Ishikawa (cell line): ENCODE data around the gene COPE.

Experiments
- CREB1 ChIP-seq: IDR thresholded peaks from 2 replicates; pipeline ENCODE4 v1.6.1; 2012; ENCODE audit warnings: low read depth
- NFIC ChIP-seq: IDR thresholded peaks from 2 replicates; pipeline ENCODE4 v1.6.1; 2012
- TF ChIP-seq, protein P1 (sequence below): IDR thresholded peaks from 2 replicates; pipeline ENCODE4 v1.6.1; 2012

DNA sequence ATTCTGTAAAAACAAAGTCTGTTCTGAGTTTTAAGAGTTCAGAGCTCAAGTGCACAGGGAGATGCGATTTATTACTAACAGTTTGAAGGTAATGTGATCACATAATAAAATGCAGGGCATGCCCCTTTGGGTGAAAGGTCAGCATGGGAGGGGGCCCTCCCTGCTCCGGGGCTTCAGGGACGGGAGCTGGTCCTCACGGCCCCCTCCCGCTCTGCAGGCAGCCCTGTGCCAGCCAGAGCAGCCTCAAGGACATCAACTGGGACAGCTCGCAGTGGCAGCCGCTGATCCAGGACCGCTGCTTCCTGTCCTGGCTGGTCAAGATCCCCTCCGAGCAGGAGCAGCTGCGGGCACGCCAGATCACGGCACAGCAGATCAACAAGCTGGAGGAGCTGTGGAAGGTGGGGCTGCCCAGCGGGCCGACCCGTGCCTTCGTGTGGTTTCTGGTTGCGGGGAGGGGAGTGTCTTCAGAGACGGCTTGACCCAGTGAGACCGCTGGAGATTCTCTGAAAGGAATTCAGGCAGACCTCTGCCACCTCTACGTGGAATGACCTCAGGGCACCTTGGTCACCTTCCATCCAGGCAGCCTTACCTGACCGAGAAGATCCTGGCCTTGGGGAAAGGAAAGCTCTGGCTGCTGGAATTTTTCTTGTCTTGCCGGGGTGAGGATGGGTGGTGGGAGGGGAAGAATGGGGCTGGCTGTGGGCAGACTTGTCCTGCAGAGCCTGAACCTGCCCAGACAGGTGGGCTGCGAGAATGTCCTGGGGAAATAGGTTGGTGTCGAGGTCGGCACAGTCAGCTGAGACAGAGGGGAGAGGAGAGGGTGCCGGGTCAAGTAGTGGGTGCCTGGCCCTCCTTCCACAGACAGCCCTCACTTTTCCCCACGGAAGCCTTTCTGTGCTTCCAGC lies 68.5 kb downstream of the COPE start:
- TF ChIP-seq NFIC (no peak), CREB1 (no peak)
- TF ChIP-seq, protein P1, sequence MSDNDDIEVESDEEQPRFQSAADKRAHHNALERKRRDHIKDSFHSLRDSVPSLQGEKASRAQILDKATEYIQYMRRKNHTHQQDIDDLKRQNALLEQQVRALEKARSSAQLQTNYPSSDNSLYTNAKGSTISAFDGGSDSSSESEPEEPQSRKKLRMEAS, result no peak
